ENCODE results near the gene HRAS. TPM values are rescaled to one million over a fixed set of nuclear protein-coding genes. Genes with fewer than 3 reads are reported as not detected.
A peak's percentile ranks its signal among the peaks of the same experiment; 100 is the strongest.

The HRAS gene
- total RNA-seq, 1 donor: 7.1 TPM

DNA sequence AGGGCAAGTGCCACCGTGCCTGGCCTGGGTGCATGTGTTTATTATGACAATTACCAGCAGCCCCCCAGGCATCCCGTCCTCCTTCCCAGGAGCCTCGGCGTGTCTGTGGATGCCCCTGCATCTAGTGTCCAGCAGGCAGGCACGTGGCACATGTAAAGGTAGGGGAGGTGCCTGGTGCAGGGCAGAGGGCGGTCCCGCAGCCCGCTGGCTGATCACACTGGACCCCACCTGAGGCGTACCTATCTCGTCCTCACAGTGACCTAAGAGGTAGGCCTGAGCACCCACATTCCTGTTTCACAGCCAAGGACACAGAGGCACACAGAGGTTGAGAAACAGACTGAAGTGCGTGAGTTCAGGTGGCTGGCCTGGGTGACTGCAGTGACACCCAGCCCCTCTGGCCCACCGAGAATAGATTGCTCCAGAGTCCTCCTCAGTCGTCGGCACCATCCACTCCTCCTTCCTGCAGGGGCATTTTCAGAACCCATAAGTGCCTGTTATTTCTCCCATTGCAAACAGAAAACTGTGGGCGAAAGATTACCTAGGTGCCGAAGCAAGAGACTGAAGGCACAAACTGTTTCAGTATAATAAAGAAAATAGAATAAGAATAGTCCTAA is 37.9 kb upstream of the HRAS start:
- Histone ChIP-seq H3K27me3 (ENCODE audit: insufficient read depth, low read length) (peaks cover 7% of the 10 kb centered on the region), H3K4me1 (ENCODE audit: insufficient read depth, low read length) (peaks cover 32% of the 10 kb centered on the region), H3K9me3 (ENCODE audit: low read depth, low read length) (no peaks in the 10 kb centered on the region), H3K4me3 (ENCODE audit: low read length) (no peak overlapping the region)

DNA sequence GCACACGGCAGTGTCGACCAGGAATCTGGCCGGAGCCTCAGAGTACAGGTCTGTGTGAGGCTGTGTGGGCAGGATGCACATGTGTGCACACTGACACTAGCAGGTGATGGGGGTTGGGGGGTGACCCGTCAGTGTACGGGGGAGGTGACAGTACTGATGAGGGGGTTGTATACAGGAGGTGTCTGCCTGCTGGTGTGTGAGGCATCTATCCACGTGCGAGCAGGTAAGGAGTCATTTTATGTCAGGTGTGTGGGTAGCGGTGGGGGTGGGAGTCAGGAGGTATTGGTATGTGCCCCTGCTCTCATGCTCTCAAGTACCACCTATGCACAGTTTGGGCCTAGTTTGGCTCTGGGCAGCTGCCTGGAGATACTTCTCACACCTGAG is 36.4 kb upstream of the HRAS start:
- no peak overlapping the region for H3K4me3 ChIP-seq (ENCODE audit: low read length)
- H3K9me3 ChIP-seq (ENCODE audit: low read depth, low read length): no peaks in the 10 kb centered on the region
- peaks cover 7% of the 10 kb centered on the region for H3K27me3 ChIP-seq (ENCODE audit: insufficient read depth, low read length)
- H3K4me1 ChIP-seq (ENCODE audit: insufficient read depth, low read length): peaks cover 18% of the 10 kb centered on the region

DNA sequence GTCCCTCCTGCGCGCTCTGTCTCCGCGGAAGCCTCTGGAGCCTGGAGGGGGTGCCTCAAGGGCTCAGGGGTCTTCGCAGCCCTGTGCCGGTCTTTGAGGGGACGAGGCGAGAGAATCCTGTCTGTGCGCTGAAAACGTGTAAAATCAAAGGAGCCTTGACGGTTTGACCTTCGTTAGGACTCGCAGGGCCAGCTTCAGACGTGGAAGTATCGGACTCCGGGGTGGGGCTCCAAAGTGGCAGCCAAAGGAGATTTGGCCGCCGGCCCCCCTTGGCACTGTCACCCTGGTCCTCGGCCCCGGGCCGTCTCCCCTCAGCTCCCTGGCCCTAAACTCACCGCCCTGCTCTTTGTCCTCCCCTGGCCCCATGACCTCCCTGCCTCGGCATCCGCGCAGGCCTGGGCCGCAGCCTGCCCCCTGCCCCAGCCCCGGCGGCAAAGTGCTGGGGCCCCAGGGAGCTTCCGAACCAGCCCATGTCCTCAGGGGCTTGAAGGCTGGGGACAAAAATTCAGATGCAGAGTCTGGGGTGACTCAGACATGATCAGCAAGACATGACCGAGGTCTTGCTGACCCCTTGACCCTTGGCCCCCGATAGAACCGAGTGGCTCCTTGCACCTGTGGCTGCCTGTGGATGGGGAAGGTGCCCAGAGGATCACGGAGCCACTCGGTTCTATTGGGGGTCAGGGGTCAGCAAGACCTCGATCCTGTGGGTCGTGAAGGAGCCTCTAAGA is 33.9 kb upstream of the HRAS start:
- H3K9me3 ChIP-seq (ENCODE audit: low read depth, low read length): no peaks in the 10 kb centered on the region
- peak overlapping the region; percentile 50 for H3K4me3 ChIP-seq (ENCODE audit: low read length)
- peaks cover 3% of the 10 kb centered on the region for H3K27me3 ChIP-seq (ENCODE audit: insufficient read depth, low read length)
- peaks cover 9% of the 10 kb centered on the region for H3K4me1 ChIP-seq (ENCODE audit: insufficient read depth, low read length)

DNA sequence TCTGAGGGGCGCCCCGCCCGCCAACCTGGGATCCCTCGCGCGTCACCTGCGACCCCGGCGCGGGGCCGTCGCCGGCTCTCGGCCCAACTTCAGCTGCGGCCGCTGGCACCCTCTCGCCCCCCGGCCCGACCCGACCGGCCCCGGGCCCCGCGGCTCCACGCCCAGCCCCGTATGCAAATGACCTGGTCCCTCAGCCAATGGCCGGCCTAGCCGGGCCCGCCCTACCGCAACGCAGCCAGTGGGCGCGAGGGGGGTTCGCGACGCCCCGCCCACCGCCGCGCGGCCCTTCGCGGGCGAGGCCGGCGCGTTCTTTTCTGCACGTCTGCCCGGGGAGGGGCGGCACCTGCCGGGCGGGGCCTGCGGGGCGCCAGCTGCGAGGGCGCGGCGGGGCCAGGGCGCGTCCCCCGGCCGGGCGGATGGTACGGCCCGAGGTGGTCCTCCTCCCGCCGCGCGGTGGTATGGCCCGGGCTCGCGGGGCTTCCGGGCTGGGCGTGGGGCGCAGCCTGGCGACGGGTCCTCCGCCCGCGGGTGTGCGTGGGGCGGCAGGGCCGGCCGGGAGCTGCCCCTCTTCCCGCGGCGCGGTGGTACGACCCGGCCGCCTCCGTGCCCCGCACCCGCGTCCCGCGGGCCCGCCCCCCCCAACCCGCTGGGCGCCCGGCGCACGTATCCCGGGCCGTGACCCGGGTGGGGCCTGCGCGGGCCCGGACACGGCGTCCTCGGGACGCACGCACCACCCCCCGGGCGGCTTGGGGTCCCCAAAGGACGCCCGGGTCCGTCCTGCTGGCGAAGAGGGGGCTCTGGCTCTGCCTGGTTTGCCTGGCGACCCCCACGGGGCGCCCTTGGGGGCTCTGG is 33.2 kb upstream of the HRAS start:
- Histone ChIP-seq H3K9me3 (ENCODE audit: low read depth, low read length) (no peaks in the 10 kb centered on the region), H3K4me3 (ENCODE audit: low read length) (peak overlapping the region; percentile 50), H3K4me1 (ENCODE audit: insufficient read depth, low read length) (peaks cover 9% of the 10 kb centered on the region), H3K27me3 (ENCODE audit: insufficient read depth, low read length) (no peaks in the 10 kb centered on the region)

DNA sequence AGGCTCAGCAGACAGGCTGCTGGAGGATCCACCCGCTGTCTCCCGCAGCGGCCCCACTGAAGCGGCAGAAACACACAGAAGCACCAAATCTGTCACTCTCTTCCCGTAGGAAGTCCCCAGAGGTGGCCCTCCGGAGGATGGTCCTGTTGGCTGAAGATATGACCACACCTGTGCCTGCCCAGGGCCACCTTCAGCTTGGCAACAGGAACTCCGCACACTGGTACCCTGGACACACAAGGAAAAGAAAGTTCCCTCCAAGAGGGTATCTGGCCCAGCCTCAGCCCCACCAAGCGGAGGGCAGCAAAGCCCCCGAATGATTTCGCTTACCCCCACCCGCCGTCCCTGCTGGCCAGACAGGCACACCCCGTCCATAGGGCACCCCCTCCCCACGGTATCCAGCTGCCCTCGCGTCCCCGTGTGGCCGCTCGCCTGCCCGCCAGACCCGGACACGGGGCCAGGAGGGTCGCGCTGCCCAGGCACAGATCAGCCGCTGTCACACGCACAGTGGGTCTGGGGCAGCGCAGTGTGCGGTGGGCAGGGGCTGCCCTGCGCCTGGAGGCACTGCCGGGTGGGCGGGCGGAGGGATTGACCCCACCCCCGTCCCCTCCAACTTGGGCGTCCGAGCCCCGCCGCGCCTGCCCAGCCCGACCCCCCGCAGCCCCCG is 32.4 kb upstream of the HRAS start:
- no peaks in the 10 kb centered on the region for H3K9me3 ChIP-seq (ENCODE audit: low read depth, low read length)
- peak overlapping the region; percentile 50 for H3K4me3 ChIP-seq (ENCODE audit: low read length)
- H3K4me1 ChIP-seq (ENCODE audit: insufficient read depth, low read length): peaks cover 9% of the 10 kb centered on the region
- no peaks in the 10 kb centered on the region for H3K27me3 ChIP-seq (ENCODE audit: insufficient read depth, low read length)

DNA sequence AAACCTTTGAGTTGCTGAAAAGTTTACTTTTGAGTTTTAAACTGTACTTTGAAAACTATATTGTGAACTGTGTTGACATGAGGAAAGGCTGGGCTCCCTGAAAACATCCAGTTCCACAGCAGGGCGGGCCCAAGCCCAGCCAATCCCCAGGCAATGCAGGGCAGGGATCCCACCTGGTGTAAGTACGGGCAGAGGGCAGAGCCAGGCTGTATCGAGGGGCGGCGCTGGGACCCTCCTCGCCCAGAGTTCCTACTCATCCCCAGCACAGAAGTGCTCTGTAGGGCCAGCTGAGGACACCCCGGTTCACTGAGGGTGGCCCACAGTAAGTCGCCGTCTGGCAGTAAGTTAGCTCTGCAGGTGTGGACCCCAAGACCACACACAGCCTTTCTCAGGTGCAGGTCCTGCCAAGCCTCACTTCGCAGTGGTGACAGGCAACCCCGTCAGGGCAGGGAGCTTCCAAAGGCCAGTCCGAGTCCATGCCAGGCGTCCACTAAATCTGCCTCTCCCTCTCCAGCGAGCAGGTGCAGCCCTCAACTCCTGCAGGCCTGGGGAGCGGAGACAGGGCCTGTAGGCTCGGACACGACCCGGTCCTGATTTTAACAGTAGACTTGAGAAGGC is 31.7 kb upstream of the HRAS start:
- H3K9me3 ChIP-seq (ENCODE audit: low read depth, low read length): no peaks in the 10 kb centered on the region
- H3K4me3 ChIP-seq (ENCODE audit: low read length): no peak overlapping the region
- H3K27me3 ChIP-seq (ENCODE audit: insufficient read depth, low read length): no peaks in the 10 kb centered on the region
- H3K4me1 ChIP-seq (ENCODE audit: insufficient read depth, low read length): peaks cover 12% of the 10 kb centered on the region

DNA sequence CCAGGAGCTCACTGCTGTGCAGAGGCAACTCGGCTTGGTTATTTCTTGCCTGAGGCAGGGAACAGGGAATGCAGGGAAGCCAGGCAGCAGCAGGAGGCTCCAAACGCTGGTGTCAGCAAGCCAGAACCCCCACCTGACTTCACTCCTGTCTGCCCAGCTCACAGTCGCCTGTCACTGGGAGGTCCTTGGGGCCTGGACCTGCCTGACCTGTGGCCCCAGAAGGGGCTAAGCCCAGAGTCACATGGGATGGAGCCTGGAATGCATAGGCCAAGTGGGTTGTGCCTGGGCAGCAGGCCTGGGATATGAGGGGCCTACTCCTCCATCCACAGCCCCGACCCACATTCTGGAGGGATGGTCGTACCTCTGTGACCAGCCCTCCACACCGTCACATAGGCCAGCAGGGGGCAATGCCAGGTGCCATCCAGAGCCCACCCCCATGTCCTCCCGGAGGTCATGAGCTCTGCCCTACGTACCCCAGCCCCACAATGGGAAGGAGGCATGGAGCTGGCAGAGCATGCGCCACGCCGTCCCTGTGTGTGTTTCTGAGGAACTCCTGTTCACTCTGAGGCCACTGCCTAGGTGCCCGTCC is 30.6 kb upstream of the HRAS start:
- Histone ChIP-seq H3K4me3 (ENCODE audit: low read length) (no peak overlapping the region), H3K27me3 (ENCODE audit: insufficient read depth, low read length) (no peaks in the 10 kb centered on the region), H3K4me1 (ENCODE audit: insufficient read depth, low read length) (peaks cover 20% of the 10 kb centered on the region), H3K9me3 (ENCODE audit: low read depth, low read length) (no peaks in the 10 kb centered on the region)

DNA sequence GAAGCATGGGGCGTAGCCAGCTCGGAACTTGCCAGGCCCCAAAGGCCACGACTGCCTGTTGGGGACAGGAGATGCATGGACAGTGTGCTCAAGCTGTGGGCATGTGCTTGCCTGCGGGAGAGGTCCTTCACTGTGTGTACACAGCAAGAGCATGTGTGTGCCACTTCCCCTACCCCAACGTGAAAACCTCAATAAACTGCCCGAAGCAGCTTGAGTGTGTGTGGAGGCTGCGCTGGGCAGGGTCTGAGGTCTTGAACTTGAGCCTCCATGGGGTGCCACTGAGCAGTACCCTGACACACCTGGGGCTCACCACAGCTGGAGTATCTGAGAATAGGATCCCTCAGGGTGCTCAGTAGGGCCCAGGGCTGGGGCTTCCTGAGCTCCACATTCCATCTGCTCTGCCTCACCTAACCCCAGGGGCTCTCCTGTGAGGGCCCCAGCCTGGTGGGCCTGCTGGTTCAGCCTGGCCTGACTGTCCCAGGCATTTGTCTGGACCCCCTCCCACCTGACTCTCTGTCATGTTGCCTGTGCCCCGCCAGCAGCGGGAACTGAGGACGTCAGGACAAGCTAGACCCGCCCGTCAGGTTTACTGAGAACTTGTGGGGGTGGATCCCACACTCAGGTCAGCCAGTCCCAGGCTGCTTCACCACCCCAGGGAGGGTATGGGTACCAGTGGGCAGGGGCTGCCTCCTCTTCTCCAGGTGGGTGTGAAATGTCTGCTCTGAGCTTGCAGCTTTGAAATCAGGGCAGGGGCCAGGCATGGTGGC is 28.6 kb upstream of the HRAS start:
- no peaks in the 10 kb centered on the region for H3K27me3 ChIP-seq (ENCODE audit: insufficient read depth, low read length)
- H3K9me3 ChIP-seq (ENCODE audit: low read depth, low read length): no peaks in the 10 kb centered on the region
- H3K4me1 ChIP-seq (ENCODE audit: insufficient read depth, low read length): peaks cover 21% of the 10 kb centered on the region
- H3K4me3 ChIP-seq (ENCODE audit: low read length): no peak overlapping the region

DNA sequence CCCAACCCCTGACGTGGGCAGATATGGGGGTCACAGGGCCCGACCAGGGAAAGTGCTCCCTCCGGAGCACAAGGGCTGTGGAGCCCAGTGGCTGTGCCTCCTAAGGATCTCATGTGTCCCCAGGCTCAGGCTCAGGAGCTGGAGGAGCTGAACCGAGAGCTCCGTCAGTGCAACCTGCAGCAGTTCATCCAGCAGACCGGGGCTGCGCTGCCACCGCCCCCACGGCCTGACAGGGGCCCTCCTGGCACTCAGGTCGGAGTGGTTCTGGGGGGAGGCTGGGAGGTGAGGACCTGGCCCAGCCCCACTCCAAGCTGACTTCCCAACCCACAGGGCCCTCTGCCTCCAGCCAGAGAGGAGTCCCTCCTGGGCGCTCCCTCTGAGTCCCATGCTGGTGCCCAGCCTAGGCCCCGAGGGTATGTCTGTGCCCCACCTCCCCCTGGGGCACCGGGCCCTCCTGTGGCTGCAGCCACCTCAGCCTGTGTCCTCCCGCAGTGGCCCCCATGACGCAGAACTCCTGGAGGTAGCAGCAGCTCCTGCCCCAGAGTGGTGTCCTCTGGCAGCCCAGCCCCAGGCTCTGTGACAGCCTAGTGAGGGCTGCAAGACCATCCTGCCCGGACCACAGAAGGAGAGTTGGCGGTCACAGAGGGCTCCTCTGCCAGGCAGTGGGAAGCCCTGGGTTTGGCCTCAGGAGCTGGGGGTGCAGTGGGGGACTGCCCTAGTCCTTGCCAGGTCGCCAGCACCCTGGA is 27.9 kb upstream of the HRAS start:
- H3K27me3 ChIP-seq (ENCODE audit: insufficient read depth, low read length): no peaks in the 10 kb centered on the region
- H3K4me3 ChIP-seq (ENCODE audit: low read length): no peak overlapping the region
- H3K9me3 ChIP-seq (ENCODE audit: low read depth, low read length): no peaks in the 10 kb centered on the region
- H3K4me1 ChIP-seq (ENCODE audit: insufficient read depth, low read length): peaks cover 19% of the 10 kb centered on the region

DNA sequence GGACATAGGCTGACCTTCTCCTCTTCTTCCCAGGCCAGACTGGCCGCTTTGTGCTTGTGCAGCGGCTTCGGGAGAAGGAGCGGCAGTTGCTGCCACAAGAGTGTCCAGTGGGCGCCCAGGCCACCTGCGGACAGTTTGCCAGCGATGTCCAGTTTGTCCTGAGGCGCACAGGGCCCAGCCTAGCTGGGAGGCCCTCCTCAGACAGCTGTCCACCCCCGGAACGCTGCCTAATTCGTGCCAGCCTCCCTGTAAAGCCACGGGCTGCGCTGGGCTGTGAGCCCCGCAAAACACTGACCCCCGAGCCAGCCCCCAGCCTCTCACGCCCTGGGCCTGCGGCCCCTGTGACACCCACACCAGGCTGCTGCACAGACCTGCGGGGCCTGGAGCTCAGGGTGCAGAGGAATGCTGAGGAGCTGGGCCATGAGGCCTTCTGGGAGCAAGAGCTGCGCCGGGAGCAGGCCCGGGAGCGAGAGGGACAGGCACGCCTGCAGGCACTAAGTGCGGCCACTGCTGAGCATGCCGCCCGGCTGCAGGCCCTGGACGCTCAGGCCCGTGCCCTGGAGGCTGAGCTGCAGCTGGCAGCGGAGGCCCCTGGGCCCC is 26.8 kb upstream of the HRAS start:
- no peaks in the 10 kb centered on the region for H3K9me3 ChIP-seq (ENCODE audit: low read depth, low read length)
- H3K4me3 ChIP-seq (ENCODE audit: low read length): no peak overlapping the region
- H3K4me1 ChIP-seq (ENCODE audit: insufficient read depth, low read length): peaks cover 19% of the 10 kb centered on the region
- H3K27me3 ChIP-seq (ENCODE audit: insufficient read depth, low read length): peaks cover 2% of the 10 kb centered on the region

DNA sequence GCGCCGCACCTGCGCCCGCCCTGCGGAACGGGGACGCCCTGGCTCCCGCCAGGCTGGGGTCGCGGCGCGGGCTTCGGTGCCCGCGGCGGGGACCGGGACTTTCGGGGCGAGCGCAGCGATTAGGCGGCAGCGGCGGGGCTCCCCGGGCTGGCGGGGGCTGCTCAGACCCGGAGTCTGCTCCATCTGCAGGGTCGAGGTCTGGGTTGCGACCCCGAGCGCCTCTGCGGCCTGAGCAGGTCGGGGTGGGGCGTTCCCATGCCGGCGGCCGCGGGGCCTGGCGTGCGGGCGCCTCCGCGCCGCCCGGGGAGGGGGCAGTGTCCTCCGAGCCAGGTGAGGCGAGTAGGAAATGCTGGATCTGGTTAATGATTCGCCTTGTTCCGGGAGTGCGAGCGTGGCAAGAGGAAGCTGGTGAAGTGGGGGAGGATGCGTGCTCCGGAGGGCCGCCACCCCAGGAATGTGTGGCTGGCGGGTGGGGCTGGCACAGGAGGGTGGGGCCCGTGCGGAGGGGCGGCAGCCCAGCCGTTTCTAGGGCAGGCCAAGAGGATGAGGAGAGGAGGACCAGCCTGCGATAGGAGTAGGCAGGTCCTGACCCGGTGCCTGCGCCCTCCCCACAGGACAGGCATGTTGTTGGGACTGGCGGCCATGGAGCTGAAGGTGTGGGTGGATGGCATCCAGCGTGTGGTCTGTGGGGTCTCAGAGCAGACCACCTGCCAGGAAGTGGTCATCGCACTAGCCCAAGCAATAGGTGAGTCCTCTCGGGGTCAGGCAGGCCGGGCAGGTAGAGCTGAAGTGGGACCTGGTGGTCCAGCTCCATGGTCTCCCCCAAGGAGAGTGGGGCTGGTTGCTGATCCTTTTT is 26.0 kb upstream of the HRAS start:
- H3K9me3 ChIP-seq (ENCODE audit: low read depth, low read length): no peaks in the 10 kb centered on the region
- peak overlapping the region; percentile 73 for H3K4me3 ChIP-seq (ENCODE audit: low read length)
- peaks cover 6% of the 10 kb centered on the region for H3K27me3 ChIP-seq (ENCODE audit: insufficient read depth, low read length)

More for the DNA sequence above, 26.0 kb upstream of the HRAS start:
- H3K4me1 ChIP-seq (ENCODE audit: insufficient read depth, low read length): peaks cover 19% of the 10 kb centered on the region
